B cell (primary cell): ENCODE measurements around the gene JAG2. TPM values are rescaled to one million over a fixed set of nuclear protein-coding genes. Genes with fewer than 3 reads are reported as not detected.

Experiments used
- ATAC-seq: fragments of 200-7000 bp; cut with Tn5 transposase; one replicate; pipeline ENCODE4 v1.10.0; 2021; ENCODE audit warnings: low read depth, mild to moderate bottlenecking, moderate number of reproducible peaks, moderate library complexity
- CTCF ChIA-PET: fragments of 350-600 bp; sonication (Branson Sonifier 250); formaldehyde crosslinking; loops from one replicate; lab custom pipeline; 2021; ENCODE audit warnings: antibody characterized with exemption, inconsistent platforms; lab: Charles Lee
- POLR2A ChIA-PET: fragments of 350-600 bp; sonication (Branson Sonifier 250); formaldehyde crosslinking; loops from one replicate; lab custom pipeline; 2021; ENCODE audit warnings: antibody characterized with exemption; lab: Charles Lee
- DNase-seq: peaks from one replicate; pipeline ENCODE4 v3.0.0; 2013
- H2AFZ ChIP-seq: 2 replicates; pipeline ENCODE4 v1.6.1; 2012; ENCODE audit warnings: mild to moderate bottlenecking, low read depth, low read length; ENCODE audit not compliant: insufficient read depth, poor library complexity, severe bottlenecking
- H3K27ac ChIP-seq, 2 donors: 1 replicate in 1 of 2; 2 replicates in 1 of 2; pipeline ENCODE4 v1.5.1; 2012 to 2013; ENCODE audit warnings: low read length in 2 of 2, mild to moderate bottlenecking in 2 of 2, moderate library complexity in 1 of 2
- H3K27me3 ChIP-seq, 4 experiments: fragments of 200-600 bp in 1 of 4; sonication (generic) in 1 of 4; replicated peaks in 1 of 4; 1 replicate in 2 of 4; 2 replicates in 2 of 4; pipeline versions ENCODE4 v1.6.1 to v1.7.0; 2013 to 2016; ENCODE audit warnings: low read length in 3 of 4, mild to moderate bottlenecking in 2 of 4, mixed read lengths in 1 of 4, moderate library complexity in 1 of 4; ENCODE audit not compliant: insufficient read depth in 4 of 4, control insufficient read depth in 3 of 4; ENCODE audit errors: control extremely low read depth in 1 of 4
- H3K36me3 ChIP-seq, 2 experiments: replicated peaks in 1 of 2; 1 replicate in 1 of 2; 2 replicates in 1 of 2; pipeline versions ENCODE4 v1.6.1 to v1.7.1; 2013; ENCODE audit warnings: low read length in 1 of 2; ENCODE audit not compliant: insufficient read depth in 2 of 2, control insufficient read depth in 1 of 2; ENCODE audit errors: control extremely low read depth in 1 of 2, extremely low read depth in 1 of 2
- H3K4me1 ChIP-seq, 2 donors: fragments of 200-600 bp in 1 of 2; sonication (generic) in 1 of 2; 1 replicate in 1 of 2; 2 replicates in 1 of 2; pipeline versions ENCODE4 v1.5.1 to v1.6.1; 2013 to 2017; ENCODE audit warnings: low read length in 2 of 2; ENCODE audit not compliant: control insufficient read depth in 2 of 2, insufficient read depth in 2 of 2
- H3K4me2 ChIP-seq: replicated peaks from 2 replicates; pipeline ENCODE3; 2012; ENCODE audit warnings: mild to moderate bottlenecking, low read depth, low read length; ENCODE audit not compliant: poor library complexity, severe bottlenecking
- H3K4me3 ChIP-seq, 5 experiments: fragments of 200-600 bp in 1 of 5; sonication (generic) in 1 of 5; 1 replicate in 3 of 5; 2 replicates in 2 of 5; pipeline versions ENCODE4 v1.5.1 to v1.7.0; 2011 to 2016; ENCODE audit warnings: low read length in 4 of 5, mild to moderate bottlenecking in 4 of 5, low read depth in 2 of 5, control low read depth in 1 of 5, moderate library complexity in 1 of 5; ENCODE audit not compliant: insufficient read depth in 1 of 5; ENCODE audit errors: control extremely low read depth in 1 of 5, extremely low read depth in 1 of 5
- H3K79me2 ChIP-seq: fragments of 200-600 bp; sonication (generic); one replicate; pipeline ENCODE4 v1.6.0; 2016; ENCODE audit warnings: low read length; ENCODE audit not compliant: control insufficient read depth, insufficient read depth
- H3K9ac ChIP-seq: fragments of 200-600 bp; sonication (generic); 2 replicates; pipeline ENCODE4 v1.6.1; 2017; ENCODE audit warnings: mild to moderate bottlenecking, low read length, moderate library complexity
- H3K9me3 ChIP-seq, 3 donors: one replicate each; pipeline versions ENCODE4 v1.6.1 to v1.7.1; 2013; ENCODE audit warnings: low read length in 2 of 3; ENCODE audit not compliant: control insufficient read depth in 2 of 3, insufficient read depth in 1 of 3; ENCODE audit errors: control extremely low read depth in 1 of 3
- H4K20me1 ChIP-seq: 2 replicates; pipeline ENCODE4 v1.6.0; 2012; ENCODE audit warnings: mild to moderate bottlenecking, low read length; ENCODE audit not compliant: insufficient read depth, control insufficient read depth, poor library complexity, severe bottlenecking
- H3K27ac Mint-ChIP-seq: one replicate; pipeline ENCODE4 v1.8.0; 2021; ENCODE audit warnings: mixed read lengths
- H3K27me3 Mint-ChIP-seq: one replicate; pipeline ENCODE4 v1.8.0; 2021; ENCODE audit warnings: mixed read lengths
- H3K4me1 Mint-ChIP-seq: one replicate; pipeline ENCODE4 v1.8.0; 2021; ENCODE audit warnings: mixed read lengths
- H3K4me3 Mint-ChIP-seq: one replicate; pipeline ENCODE4 v1.8.0; 2021; ENCODE audit warnings: mixed read lengths
- H3K9me3 Mint-ChIP-seq: one replicate; pipeline ENCODE4 v1.8.0; 2022; ENCODE audit warnings: mixed read lengths; ENCODE audit not compliant: insufficient read depth
- EZH2 ChIP-seq: IDR thresholded peaks from 2 replicates; pipeline ENCODE4 v1.6.1; 2012; ENCODE audit warnings: borderline replicate concordance, low read depth, mild to moderate bottlenecking, moderate library complexity, low read length; ENCODE audit not compliant: insufficient read depth, poor library complexity, severe bottlenecking
- WGBS: methylation state at CpG from one replicate; pipeline ENCODE4 v1.1.5; 2013; ENCODE audit warnings: missing lambda C conversion rate; ENCODE audit not compliant: insufficient coverage; 5-methylcytosine and 5-hydroxymethylcytosine counted together
- intact Hi-C: fragments of 100-400 bp; cut with micrococcal nuclease; formaldehyde crosslinking; loops from one replicate; pipeline ENCODE4 v1.10.0; 2022
- polyA plus RNA-seq: library from polyadenylated mRNA; depleted of rRNA; stranded (reverse); fragments of >200 nt; gene quantifications from 2 replicates; pipeline ENCODE4 v1.2.3, GENCODE V29; 2012
- total RNA-seq, 2 donors: library from RNA; stranded (reverse); fragments of 120-200 nt in 1 of 2; gene quantifications; 1 replicate in 1 of 2; 2 replicates in 1 of 2; pipeline versions ENCODE4 v1.2.3 to v1.2.4, GENCODE V29; 2013 to 2022
- TF ChIP-seq, protein P1 (sequence below): fragments of 200-600 bp; IDR thresholded peaks from one replicate; pipeline ENCODE4 v1.8.0; 2022; ENCODE audit warnings: antibody characterized with exemption, mild to moderate bottlenecking

The JAG2 gene
- total and polyA plus RNA-seq, 2 donors (not counting 1 experiment from before 2014, with no cell fraction given) = 0.27 to 0.34 TPM

DNA sequence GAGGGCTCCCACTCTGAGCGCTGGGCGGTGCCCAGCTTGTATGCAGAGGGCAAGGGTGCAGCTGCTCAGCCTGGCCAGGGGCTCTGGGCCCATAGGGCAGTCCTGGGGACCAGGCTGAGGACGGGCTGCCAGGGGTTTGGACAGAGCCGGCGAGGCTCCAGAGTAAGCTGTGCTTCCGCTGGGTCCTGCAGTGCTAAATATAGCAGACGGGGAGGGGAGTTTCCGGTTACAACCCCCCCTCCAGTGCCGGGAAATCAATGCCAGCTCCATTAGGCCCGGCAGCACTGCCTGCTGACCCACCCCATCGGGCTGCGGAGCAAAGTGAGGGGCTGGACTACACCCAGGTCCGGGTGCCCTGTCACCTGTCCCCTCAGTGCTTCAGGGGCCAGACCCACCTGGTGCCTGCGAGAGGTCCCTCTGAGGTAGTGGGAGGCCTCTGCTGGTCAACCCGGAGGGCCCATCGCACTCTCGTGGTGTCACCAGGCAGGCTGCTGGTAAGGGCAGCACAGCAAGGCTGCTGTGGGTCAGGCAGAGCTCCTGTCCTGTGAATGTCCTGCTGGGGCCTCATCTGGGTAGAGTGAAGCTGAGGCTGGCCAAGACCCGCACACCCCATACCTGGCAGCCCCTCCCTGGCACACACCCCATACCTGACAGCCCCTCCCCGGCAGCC, 2.6 kb upstream of the JAG2 start:
- H3K4me3 Mint-ChIP-seq = no peak overlapping the region
- 34% methylated on average over 18 of the region's 19 CpGs for whole genome bisulfite sequencing
- CTCF ChIA-PET = interaction anchor here (1.1 kb wide), 1 partner anchor 32 kb away, joined by 3 read pairs; no protein-coding TSS in a partner anchor

More for the DNA sequence above, 2.6 kb upstream of the JAG2 start:
- Histone ChIP-seq H4K20me1 (no peaks in the 10 kb centered on the region), H3K36me3 (no peaks in the 10 kb centered on the region), H3K27me3 (peaks cover 0 to 40% (median 19%) of the 10 kb centered on the region in 4 experiments), H2AFZ (no peak overlapping the region), H3K9ac (no peak overlapping the region), H3K79me2 (no peaks in the 10 kb centered on the region), H3K4me1 (peaks cover 27 to 30% of the 10 kb centered on the region in 2 donors), H3K4me3 (no peak overlapping the region), H3K9me3 (no peaks in the 10 kb centered on the region), H3K4me2 (no peak overlapping the region), H3K27ac (no peak overlapping the region)
- H3K27ac Mint-ChIP-seq = no peak overlapping the region
- H3K4me1 Mint-ChIP-seq = peaks cover 27% of the 10 kb centered on the region
- H3K27me3 Mint-ChIP-seq = peaks cover 20% of the 10 kb centered on the region
- DNase-seq (no peak), ATAC-seq (no peak)
- POLR2A ChIA-PET = no interaction called here
- TF ChIP-seq, protein P1, sequence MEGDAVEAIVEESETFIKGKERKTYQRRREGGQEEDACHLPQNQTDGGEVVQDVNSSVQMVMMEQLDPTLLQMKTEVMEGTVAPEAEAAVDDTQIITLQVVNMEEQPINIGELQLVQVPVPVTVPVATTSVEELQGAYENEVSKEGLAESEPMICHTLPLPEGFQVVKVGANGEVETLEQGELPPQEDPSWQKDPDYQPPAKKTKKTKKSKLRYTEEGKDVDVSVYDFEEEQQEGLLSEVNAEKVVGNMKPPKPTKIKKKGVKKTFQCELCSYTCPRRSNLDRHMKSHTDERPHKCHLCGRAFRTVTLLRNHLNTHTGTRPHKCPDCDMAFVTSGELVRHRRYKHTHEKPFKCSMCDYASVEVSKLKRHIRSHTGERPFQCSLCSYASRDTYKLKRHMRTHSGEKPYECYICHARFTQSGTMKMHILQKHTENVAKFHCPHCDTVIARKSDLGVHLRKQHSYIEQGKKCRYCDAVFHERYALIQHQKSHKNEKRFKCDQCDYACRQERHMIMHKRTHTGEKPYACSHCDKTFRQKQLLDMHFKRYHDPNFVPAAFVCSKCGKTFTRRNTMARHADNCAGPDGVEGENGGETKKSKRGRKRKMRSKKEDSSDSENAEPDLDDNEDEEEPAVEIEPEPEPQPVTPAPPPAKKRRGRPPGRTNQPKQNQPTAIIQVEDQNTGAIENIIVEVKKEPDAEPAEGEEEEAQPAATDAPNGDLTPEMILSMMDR = no peak
- no peak for TF ChIP-seq EZH2
- no peaks in the 10 kb centered on the region for H3K9me3 Mint-ChIP-seq
- intact Hi-C loops = no loop called here
